Activated CD8-positive, alpha-beta memory T cell treated with anti-CD3 and anti-CD28 coated beads for 4 hours (primary cell): ENCODE measurements around the gene AXIN2.
"Not testable (repeated sequence)": the region's sequence is repeated elsewhere in the genome, so short reads cannot be mapped to it uniquely, and the experiment has no call there.

ENCODE experiments used
- DNase-seq, 2 donors: peaks; one replicate each; pipeline ENCODE4 v3.0.0-alpha.2; 2020; ENCODE audit warnings: low read depth in 2 of 2

The AXIN2 gene

GRCh38 chr17:65485388-65486299, 75.8 kb downstream of the AXIN2 start:
- DNase-seq, result no peak

DNA sequence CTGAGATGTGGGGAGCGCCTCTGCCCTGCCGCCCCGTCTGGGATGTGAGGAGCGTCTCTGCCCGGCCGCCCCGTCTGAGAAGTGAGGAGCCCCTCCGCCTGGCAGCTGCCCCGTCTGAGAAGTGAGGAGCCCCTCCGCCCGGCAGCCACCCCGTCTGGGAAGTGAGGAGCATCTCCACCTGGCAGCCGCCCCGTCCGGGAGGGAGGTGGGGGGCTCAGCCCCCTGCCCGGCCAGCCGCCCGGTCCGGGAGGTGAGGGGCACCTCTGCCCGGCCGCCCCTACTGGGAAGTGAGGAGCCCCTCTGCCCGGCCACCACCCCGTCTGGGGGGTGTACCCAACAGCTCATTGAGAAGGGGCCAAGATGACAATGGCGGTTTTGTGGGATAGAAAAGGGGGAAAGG, 77.0 kb downstream of the AXIN2 start:
- DNase-seq, result not testable (repeated sequence)

DNA sequence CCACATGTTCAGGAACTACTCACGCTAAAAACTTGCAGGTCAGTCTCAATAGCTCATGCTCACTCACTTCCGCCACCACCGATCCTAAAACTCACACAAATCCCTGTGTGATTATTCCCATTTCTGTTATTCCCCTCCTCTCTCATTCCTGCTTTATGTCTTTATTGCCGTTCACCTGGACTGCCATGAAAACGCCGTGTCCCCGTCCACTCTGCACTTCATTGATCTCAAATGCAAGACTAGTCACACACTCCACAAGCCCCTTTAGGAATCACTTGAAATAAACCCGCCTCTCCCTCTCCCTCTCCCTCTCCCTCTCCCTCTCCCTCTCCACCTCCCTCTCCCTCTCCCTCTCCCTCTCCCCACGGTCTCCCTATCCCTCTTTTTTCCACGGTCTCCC, 78.0 kb downstream of the AXIN2 start:
- no peak for DNase-seq

GRCh38 chr17:65482201-65482600, 79.2 kb downstream of the AXIN2 start:
- DNase-seq, result no peak

GRCh38 chr17:65479282-65479681, 82.2 kb downstream of the AXIN2 start:
- DNase-seq, result no peak
